GM10248 (cell line): ENCODE results near the gene PCYT2.

Experiments used
- CTCF ChIA-PET: fragments of 300-600 bp; sonication (Branson Sonifier 250); formaldehyde crosslinking; extraction: SDS; loops from one replicate; lab custom pipeline; 2021; ENCODE audit warnings: antibody characterized with exemption; lab: Yijun Ruan, JAX
- POLR2A ChIA-PET: fragments of 350-650 bp; sonication (Branson Sonifier 250); formaldehyde crosslinking; extraction: SDS; loops from one replicate; lab custom pipeline; 2020; ENCODE audit warnings: antibody characterized with exemption; lab: Yijun Ruan, JAX
- DNase-seq: peaks from one replicate; pipeline ENCODE4 v3.0.0; 2012; ENCODE audit errors: extremely low spot score
- CTCF ChIP-seq: IDR thresholded peaks from 2 replicates; pipeline ENCODE4 v1.5.1; 2012; ENCODE audit warnings: mild to moderate bottlenecking, low read depth; ENCODE audit errors: extremely low read depth, missing control alignments, control extremely low read depth

PCYT2 gene

GRCh38 chr17:81903896-81904599 is 7.2 kb downstream of the PCYT2 start:
- ChIA-PET POLR2A (no interaction called here), CTCF (no interaction called here)
- TF ChIP-seq CTCF: no peak
- DNase-seq: no peak

GRCh38 chr17:81903415-81903831 is 7.8 kb downstream of the PCYT2 start:
- ChIA-PET CTCF (no interaction called here), POLR2A (no interaction called here)
- DNase-seq: no peak
- TF ChIP-seq CTCF: no peak

- DNase-seq: no peak
- CTCF ChIA-PET: interaction anchor here (1.5 kb wide), 2 partner anchors 34 to 57 kb away, joined by 3 to 4 read pairs; no protein-coding TSS in a partner anchor
- POLR2A ChIA-PET: interaction anchor here (0.7 kb wide), 1 partner anchor 24 kb away, joined by 3 read pairs; no protein-coding TSS in a partner anchor
- no peak for TF ChIP-seq CTCF
Observed at GRCh38 chr17:81902653-81903414, 8.4 kb downstream of the PCYT2 start.

GRCh38 chr17:81902023-81902652 is 9.1 kb downstream of the PCYT2 start, which contains the start of gene NPB:
TSS of gene NPB (plus strand) at chr17:81902238. CDS start at chr17:81902278, 40 bp downstream.
- TF ChIP-seq CTCF: no peak
- ChIA-PET POLR2A (interaction anchor here (0.7 kb wide), 1 partner anchor 23 kb away, joined by 3 read pairs; no protein-coding TSS in a partner anchor), CTCF (interaction anchor here (1.5 kb wide), 2 partner anchors 33 to 57 kb away, joined by 3 to 4 read pairs; no protein-coding TSS in a partner anchor)
- DNase-seq: no peak

- TF ChIP-seq CTCF: no peak
- ChIA-PET POLR2A (no interaction called here), CTCF (interaction anchor here (1.5 kb wide), 2 partner anchors 32 to 58 kb away, joined by 3 to 4 read pairs; no protein-coding TSS in a partner anchor)
Observed at GRCh38 chr17:81901167-81902022, 9.8 kb downstream of the PCYT2 start.

More at GRCh38 chr17:81901167-81902022, 9.8 kb downstream of the PCYT2 start:
- DNase-seq: no peak
